Mesendoderm (in vitro differentiated cells): ENCODE measurements around the gene NUP188.
A peak's percentile ranks its signal among the peaks of the same experiment; 100 is the strongest.

Experiments used
- DNase-seq: peaks from one replicate; pipeline ENCODE4 v3.0.0; 2013
- H2AK5ac ChIP-seq: 2 replicates; pipeline ENCODE4 v1.6.1; 2013; ENCODE audit warnings: low read length, inconsistent platforms
- H2BK120ac ChIP-seq: 2 replicates; pipeline ENCODE4 v1.6.1; 2013; ENCODE audit warnings: low read depth, mild to moderate bottlenecking, low read length, moderate library complexity, mixed read lengths
- H2BK15ac ChIP-seq: replicated peaks from 2 replicates; pipeline ENCODE4 v1.6.1; 2013; ENCODE audit warnings: low read depth, mild to moderate bottlenecking, moderate library complexity
- H2BK5ac ChIP-seq: 2 replicates; pipeline ENCODE4 v1.6.1; 2013; ENCODE audit warnings: low read length, inconsistent platforms
- H3K18ac ChIP-seq: 2 replicates; pipeline ENCODE4 v1.6.1; 2013; ENCODE audit warnings: mild to moderate bottlenecking, low read length, mixed read lengths
- H3K23ac ChIP-seq: one replicate; pipeline ENCODE4 v1.6.1; 2013; ENCODE audit warnings: low read length
- H3K27ac ChIP-seq: 2 replicates; pipeline ENCODE4 v1.5.1; 2013; ENCODE audit warnings: low read depth, mild to moderate bottlenecking, inconsistent platforms, low read length, moderate library complexity
- H3K27me3 ChIP-seq: 2 replicates; pipeline ENCODE4 v1.6.1; 2013; ENCODE audit warnings: low read length, control low read depth, mild to moderate bottlenecking, inconsistent platforms; ENCODE audit not compliant: insufficient read depth, poor library complexity
- H3K36me3 ChIP-seq: 2 replicates; pipeline ENCODE4 v1.6.1; 2013; ENCODE audit warnings: low read length, inconsistent platforms; ENCODE audit not compliant: control insufficient read depth, insufficient read depth
- H3K4ac ChIP-seq: one replicate; pipeline ENCODE4 v1.6.1; 2013; ENCODE audit warnings: low read depth, mild to moderate bottlenecking, low read length, moderate library complexity
- H3K4me1 ChIP-seq: 2 replicates; pipeline ENCODE4 v1.6.1; 2013; ENCODE audit warnings: low read depth, low read length, inconsistent platforms; ENCODE audit not compliant: control insufficient read depth
- H3K4me2 ChIP-seq: 2 replicates; pipeline ENCODE4 v1.6.1; 2013; ENCODE audit warnings: low read length
- H3K4me3 ChIP-seq: 2 replicates; pipeline ENCODE4 v1.5.1; 2013; ENCODE audit warnings: mild to moderate bottlenecking, low read length
- H3K56ac ChIP-seq: one replicate; pipeline ENCODE4 v1.6.1; 2013; ENCODE audit warnings: low read length
- H3K79me1 ChIP-seq: 2 replicates; pipeline ENCODE4 v1.6.1; 2013; ENCODE audit warnings: low read length, inconsistent platforms
- H3K79me2 ChIP-seq: 2 replicates; pipeline ENCODE4 v1.6.1; 2013; ENCODE audit warnings: mild to moderate bottlenecking, low read length; ENCODE audit not compliant: control insufficient read depth, insufficient read depth
- H3K9ac ChIP-seq: 2 replicates; pipeline ENCODE4 v1.6.1; 2013; ENCODE audit warnings: low read length, inconsistent platforms
- H4K5ac ChIP-seq: one replicate; pipeline ENCODE4 v1.6.1; 2013; ENCODE audit warnings: low read length
- H4K8ac ChIP-seq: one replicate; pipeline ENCODE4 v1.6.1; 2013; ENCODE audit warnings: low read depth, mild to moderate bottlenecking, control low read depth, low read length, moderate library complexity
- WGBS: extraction: QIAGEN DNeasy Blood & Tissue Kit; methylation state at CpG from one replicate; pipeline ENCODE4 v1.1.7; 2013; ENCODE audit warnings: low lambda C conversion rate, missing lambda C conversion rate; ENCODE audit not compliant: insufficient coverage; ENCODE audit errors: extremely low coverage; 5-methylcytosine and 5-hydroxymethylcytosine counted together

The NUP188 gene

GRCh38 chr9:128972956-128973355 lies 25.5 kb downstream of the NUP188 start:
- H3K23ac ChIP-seq = no peak overlapping the region
- no peaks in the 10 kb centered on the region for H3K4me1 ChIP-seq
- no peak overlapping the region for H3K4me3 ChIP-seq
- H2BK5ac ChIP-seq = no peak overlapping the region
- H2BK15ac ChIP-seq = no peak overlapping the region
- no peak overlapping the region for H4K5ac ChIP-seq
- H3K4ac ChIP-seq = no peak overlapping the region
- H2BK120ac ChIP-seq = no peak overlapping the region
- H3K56ac ChIP-seq = no peak overlapping the region
- WGBS = no CpG with 5 or more reads among the region's 4 CpGs
- no peak overlapping the region for H2AK5ac ChIP-seq
- no peaks in the 10 kb centered on the region for H3K79me2 ChIP-seq
- no peak overlapping the region for H3K9ac ChIP-seq
- no peaks in the 10 kb centered on the region for H3K79me1 ChIP-seq
- no peak overlapping the region for H3K18ac ChIP-seq
- no peak for DNase-seq
- H3K4me2 ChIP-seq = no peak overlapping the region
- H4K8ac ChIP-seq = no peak overlapping the region
- no peaks in the 10 kb centered on the region for H3K27me3 ChIP-seq
- peaks cover 14% of the 10 kb centered on the region for H3K36me3 ChIP-seq
- no peak overlapping the region for H3K27ac ChIP-seq

GRCh38 chr9:128979111-128979510 lies 31.6 kb downstream of the NUP188 start:
- no peak overlapping the region for H4K8ac ChIP-seq
- H2AK5ac ChIP-seq = no peak overlapping the region
- DNase-seq = no peak
- H3K4me1 ChIP-seq = no peaks in the 10 kb centered on the region
- H3K56ac ChIP-seq = no peak overlapping the region
- no peak overlapping the region for H3K4me3 ChIP-seq
- H4K5ac ChIP-seq = no peak overlapping the region
- no peak overlapping the region for H2BK15ac ChIP-seq
- H2BK120ac ChIP-seq = no peak overlapping the region
- no peak overlapping the region for H3K23ac ChIP-seq
- no peak overlapping the region for H3K27ac ChIP-seq
- H3K9ac ChIP-seq = no peak overlapping the region
- no peak overlapping the region for H3K4me2 ChIP-seq
- no peaks in the 10 kb centered on the region for H3K27me3 ChIP-seq
- H2BK5ac ChIP-seq = no peak overlapping the region
- peaks cover 17% of the 10 kb centered on the region for H3K36me3 ChIP-seq
- no peaks in the 10 kb centered on the region for H3K79me1 ChIP-seq
- no CpG with 5 or more reads among the region's 3 CpGs for WGBS
- no peaks in the 10 kb centered on the region for H3K79me2 ChIP-seq
- H3K4ac ChIP-seq = no peak overlapping the region
- no peak overlapping the region for H3K18ac ChIP-seq

- Histone ChIP-seq H3K79me2 (no peaks in the 10 kb centered on the region), H3K27ac (no peak overlapping the region), H3K36me3 (peaks cover 22% of the 10 kb centered on the region), H2AK5ac (no peak overlapping the region), H3K23ac (no peak overlapping the region), H3K4me2 (no peak overlapping the region), H2BK5ac (no peak overlapping the region), H2BK15ac (no peak overlapping the region), H4K8ac (no peak overlapping the region), H4K5ac (no peak overlapping the region), H3K56ac (no peak overlapping the region), H2BK120ac (no peak overlapping the region), H3K4me3 (no peak overlapping the region), H3K9ac (no peak overlapping the region), H3K4ac (no peak overlapping the region), H3K4me1 (no peaks in the 10 kb centered on the region), H3K18ac (no peak overlapping the region), H3K27me3 (no peaks in the 10 kb centered on the region), H3K79me1 (no peaks in the 10 kb centered on the region)
- no CpG with 5 or more reads among the region's 8 CpGs for WGBS
- DNase-seq = no peak
These were observed 36.0 kb downstream of the NUP188 start for GRCh38 chr9:128983536-128983935.

GRCh38 chr9:128986671-128987070 lies 39.2 kb downstream of the NUP188 start:
- Histone ChIP-seq H3K27ac (no peak overlapping the region), H4K5ac (no peak overlapping the region), H2BK15ac (no peak overlapping the region), H3K4me1 (no peaks in the 10 kb centered on the region), H3K4me2 (no peak overlapping the region), H2AK5ac (no peak overlapping the region), H4K8ac (no peak overlapping the region), H3K56ac (no peak overlapping the region), H3K23ac (no peak overlapping the region), H3K18ac (no peak overlapping the region), H3K79me1 (no peaks in the 10 kb centered on the region), H3K4me3 (no peak overlapping the region), H3K79me2 (no peaks in the 10 kb centered on the region), H3K9ac (no peak overlapping the region), H3K4ac (no peak overlapping the region), H2BK5ac (no peak overlapping the region), H3K36me3 (peaks cover 16% of the 10 kb centered on the region), H2BK120ac (no peak overlapping the region), H3K27me3 (no peaks in the 10 kb centered on the region)
- WGBS = no CpG with 5 or more reads among the region's 5 CpGs
- no peak for DNase-seq

GRCh38 chr9:128987805-128988204 lies 40.3 kb downstream of the NUP188 start:
- Histone ChIP-seq H3K27ac (no peak overlapping the region), H3K23ac (no peak overlapping the region), H3K9ac (no peak overlapping the region), H3K4me3 (no peak overlapping the region), H4K8ac (no peak overlapping the region), H2BK120ac (no peak overlapping the region), H3K4me1 (no peaks in the 10 kb centered on the region), H3K79me1 (no peaks in the 10 kb centered on the region), H3K27me3 (no peaks in the 10 kb centered on the region), H3K18ac (no peak overlapping the region), H2AK5ac (no peak overlapping the region), H4K5ac (no peak overlapping the region), H3K4me2 (no peak overlapping the region), H3K4ac (no peak overlapping the region), H2BK5ac (no peak overlapping the region), H2BK15ac (no peak overlapping the region), H3K36me3 (peaks cover 14% of the 10 kb centered on the region), H3K56ac (no peak overlapping the region), H3K79me2 (no peaks in the 10 kb centered on the region)
- no peak for DNase-seq
- WGBS = no CpG with 5 or more reads among the region's 5 CpGs

- no peaks in the 10 kb centered on the region for H3K79me2 ChIP-seq
- peaks cover 33% of the 10 kb centered on the region for H3K36me3 ChIP-seq
- H3K4me3 ChIP-seq = no peak overlapping the region
- H3K4me1 ChIP-seq = no peaks in the 10 kb centered on the region
- no CpG with 5 or more reads among the region's 7 CpGs for WGBS
- H3K56ac ChIP-seq = no peak overlapping the region
- H2BK15ac ChIP-seq = no peak overlapping the region
- peak; percentile 37 for DNase-seq
- H2AK5ac ChIP-seq = no peak overlapping the region
- H3K27me3 ChIP-seq = no peaks in the 10 kb centered on the region
- no peak overlapping the region for H4K5ac ChIP-seq
- H4K8ac ChIP-seq = no peak overlapping the region
- H3K79me1 ChIP-seq = no peaks in the 10 kb centered on the region
- no peak overlapping the region for H3K4ac ChIP-seq
- H2BK120ac ChIP-seq = no peak overlapping the region
- H2BK5ac ChIP-seq = no peak overlapping the region
- no peak overlapping the region for H3K23ac ChIP-seq
- no peak overlapping the region for H3K18ac ChIP-seq
- no peak overlapping the region for H3K27ac ChIP-seq
- H3K9ac ChIP-seq = no peak overlapping the region
- no peak overlapping the region for H3K4me2 ChIP-seq
These were observed 45.5 kb downstream of the NUP188 start for GRCh38 chr9:128992995-128993394.
